A673 (cell line): ENCODE data around the gene TFAP2A. TPM values are rescaled to one million over a fixed set of nuclear protein-coding genes. Genes with fewer than 3 reads are reported as not detected.

Experiments
- BruUV-seq: library from RNA; stranded (reverse); fragments of 400-500 nt; replicated peaks from 2 replicates; lab custom pipeline; 2021; lab: Mats Ljungman, UMichigan
- CTCF ChIA-PET: fragments of 300-600 bp; sonication (Branson Sonifier 250); formaldehyde crosslinking; loops from one replicate; lab custom pipeline; 2022; ENCODE audit warnings: antibody characterized with exemption; lab: Charles Lee
- POLR2A ChIA-PET: fragments of 300-600 bp; sonication (Branson Sonifier 250); formaldehyde crosslinking; loops from one replicate; lab custom pipeline; 2022; ENCODE audit warnings: antibody characterized with exemption; ENCODE audit not compliant: low non-redundant PET; lab: Charles Lee
- DNase-seq: peaks from one replicate; pipeline ENCODE4 v3.0.0-alpha.2; 2015; ENCODE audit warnings: low spot score
- H3K27ac ChIP-seq: fragments of 200-600 bp; sonication (generic); 2 replicates; pipeline ENCODE4 v1.5.1; 2016; ENCODE audit warnings: mixed run types, low read depth, mild to moderate bottlenecking, mixed read lengths, antibody characterized with exemption, low read length; ENCODE audit not compliant: poor library complexity, severe bottlenecking
- H3K27me3 ChIP-seq: fragments of 200-600 bp; sonication (generic); replicated peaks from 2 replicates; pipeline ENCODE4 v1.6.1; 2017; ENCODE audit warnings: mixed run types, low read depth, mild to moderate bottlenecking, mixed read lengths, antibody characterized with exemption, low read length; ENCODE audit not compliant: insufficient read depth, poor library complexity
- H3K36me3 ChIP-seq: fragments of 200-600 bp; sonication (generic); 2 replicates; pipeline ENCODE4 v1.6.1; 2016; ENCODE audit warnings: mixed run types, mild to moderate bottlenecking, mixed read lengths, antibody characterized with exemption, low read length; ENCODE audit not compliant: insufficient read depth, poor library complexity, severe bottlenecking
- H3K4me1 ChIP-seq: fragments of 200-600 bp; sonication (generic); 2 replicates; pipeline ENCODE4 v1.6.1; 2017; ENCODE audit warnings: mixed run types, mild to moderate bottlenecking, mixed read lengths, antibody characterized with exemption, low read length; ENCODE audit not compliant: insufficient read depth, poor library complexity, severe bottlenecking
- H3K4me3 ChIP-seq: fragments of 200-600 bp; sonication (generic); 2 replicates; pipeline ENCODE4 v1.5.1; 2016; ENCODE audit warnings: low read depth, mixed run types, mild to moderate bottlenecking, mixed read lengths, low read length; ENCODE audit not compliant: poor library complexity, severe bottlenecking
- H3K9me3 ChIP-seq: fragments of 200-600 bp; sonication (generic); 2 replicates; pipeline ENCODE4 v1.6.1; 2016; ENCODE audit warnings: mixed run types, low read depth, mild to moderate bottlenecking, mixed read lengths, antibody characterized with exemption, low read length; ENCODE audit not compliant: poor library complexity, severe bottlenecking
- EZH2 ChIP-seq: fragments of 200-600 bp; sonication (generic); IDR thresholded peaks from 2 replicates; pipeline ENCODE4 v1.6.1; 2017; ENCODE audit warnings: borderline replicate concordance, low read depth, mild to moderate bottlenecking, mixed read lengths, antibody characterized with exemption, low read length; ENCODE audit not compliant: poor library complexity, severe bottlenecking
- intact Hi-C: fragments of 100-400 bp; cut with micrococcal nuclease; formaldehyde crosslinking; loops from one replicate; pipeline ENCODE4 v1.10.0; 2022; ENCODE audit not compliant: unreplicated experiment
- total RNA-seq: library from RNA; stranded (reverse); gene quantifications from 2 replicates; pipeline ENCODE4 v1.2.3, GENCODE V29; 2021
- TF ChIP-seq, protein P1 (sequence below): fragments of 300-800, 200-600 bp; sonication (generic); conservative IDR thresholded peaks from 2 replicates; pipeline ENCODE4 v1.5.1; 2017; ENCODE audit warnings: low read depth, mild to moderate bottlenecking, antibody characterized with exemption, low read length, moderate library complexity, mixed read lengths

The TFAP2A gene
- total RNA-seq, 1 experiment from 2014 or later: 19.3 TPM

DNA sequence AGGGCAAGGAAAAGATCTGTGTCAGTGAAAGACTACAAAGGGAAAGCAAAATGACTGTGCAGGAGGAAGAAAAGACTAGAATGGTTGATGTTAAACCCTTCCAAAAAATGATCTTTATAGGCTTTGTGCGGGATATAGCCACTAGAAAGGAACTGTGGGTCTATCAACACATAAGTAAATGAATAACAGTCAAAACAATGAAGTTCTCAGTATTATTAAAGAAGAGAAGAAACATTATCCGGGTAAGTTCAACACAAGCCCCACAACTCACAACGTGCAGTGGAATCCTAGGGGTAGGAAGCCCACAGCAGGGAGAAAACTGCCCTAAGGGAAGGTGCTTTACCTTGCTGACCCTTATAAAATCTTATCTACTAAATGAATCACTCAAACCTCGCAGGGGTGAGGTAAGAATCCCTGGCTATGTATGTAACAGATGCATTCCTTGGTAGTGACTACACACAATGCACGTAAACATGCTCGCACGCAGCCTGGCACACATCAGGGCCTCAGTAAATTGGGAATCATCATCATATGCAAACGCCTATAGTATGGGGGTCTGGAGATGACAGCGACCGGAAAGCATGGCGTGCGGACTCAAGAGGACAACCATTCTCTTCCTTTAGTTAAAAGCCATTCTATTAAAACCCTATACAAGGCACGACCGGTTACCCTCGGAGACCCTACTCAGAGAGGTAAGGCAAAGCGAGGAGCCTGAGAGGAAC is 11.3 kb downstream of the TFAP2A start:
- TF ChIP-seq EZH2: no peak
- TF ChIP-seq, protein P1, sequence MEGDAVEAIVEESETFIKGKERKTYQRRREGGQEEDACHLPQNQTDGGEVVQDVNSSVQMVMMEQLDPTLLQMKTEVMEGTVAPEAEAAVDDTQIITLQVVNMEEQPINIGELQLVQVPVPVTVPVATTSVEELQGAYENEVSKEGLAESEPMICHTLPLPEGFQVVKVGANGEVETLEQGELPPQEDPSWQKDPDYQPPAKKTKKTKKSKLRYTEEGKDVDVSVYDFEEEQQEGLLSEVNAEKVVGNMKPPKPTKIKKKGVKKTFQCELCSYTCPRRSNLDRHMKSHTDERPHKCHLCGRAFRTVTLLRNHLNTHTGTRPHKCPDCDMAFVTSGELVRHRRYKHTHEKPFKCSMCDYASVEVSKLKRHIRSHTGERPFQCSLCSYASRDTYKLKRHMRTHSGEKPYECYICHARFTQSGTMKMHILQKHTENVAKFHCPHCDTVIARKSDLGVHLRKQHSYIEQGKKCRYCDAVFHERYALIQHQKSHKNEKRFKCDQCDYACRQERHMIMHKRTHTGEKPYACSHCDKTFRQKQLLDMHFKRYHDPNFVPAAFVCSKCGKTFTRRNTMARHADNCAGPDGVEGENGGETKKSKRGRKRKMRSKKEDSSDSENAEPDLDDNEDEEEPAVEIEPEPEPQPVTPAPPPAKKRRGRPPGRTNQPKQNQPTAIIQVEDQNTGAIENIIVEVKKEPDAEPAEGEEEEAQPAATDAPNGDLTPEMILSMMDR: no peak
- BruUV-seq: no TSS peak
- DNase-seq: no peak
- Histone ChIP-seq H3K4me1 (peaks cover 78% of the 10 kb centered on the region), H3K4me3 (peak overlapping the region; percentile 57), H3K27ac (peak overlapping the region; percentile 69), H3K36me3 (peaks cover 3% of the 10 kb centered on the region), H3K9me3 (no peaks in the 10 kb centered on the region), H3K27me3 (no peaks in the 10 kb centered on the region)
- intact Hi-C loops: no loop called here
- POLR2A ChIA-PET: interaction anchor here (0.7 kb wide), 1 partner anchor 9 kb away, joined by 3 read pairs; no protein-coding TSS in a partner anchor
- CTCF ChIA-PET: no interaction called here

DNA sequence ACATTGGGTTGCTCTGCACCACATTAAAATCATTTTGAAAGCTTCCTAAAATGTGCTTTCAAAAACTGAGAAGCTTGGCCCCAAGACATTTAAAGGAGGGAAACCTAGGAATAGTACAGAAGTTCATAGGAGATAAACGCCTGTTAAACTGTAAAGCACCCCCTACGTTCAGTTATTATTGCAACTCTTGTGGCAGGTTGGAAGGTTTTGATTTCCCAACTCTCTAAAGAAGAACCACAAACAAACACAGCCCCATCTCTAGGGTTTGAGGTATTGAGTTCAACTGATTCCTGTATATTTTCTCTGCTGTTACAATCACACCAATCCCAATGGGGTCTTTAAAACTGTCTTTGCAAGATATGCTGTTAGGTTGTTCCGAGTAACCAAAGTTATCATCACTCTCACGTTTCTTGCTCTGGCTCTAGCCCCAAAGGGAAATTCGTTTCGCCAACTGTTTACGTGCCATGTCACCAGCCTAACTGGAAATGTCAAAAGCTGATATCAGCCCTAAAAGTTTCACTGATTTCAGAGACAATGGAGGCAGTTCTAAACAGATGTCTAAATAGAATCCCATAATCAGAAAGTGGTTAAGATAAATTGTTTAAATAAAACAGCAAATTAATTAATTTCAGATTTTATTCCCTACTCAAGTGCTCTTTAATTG is 12.1 kb downstream of the TFAP2A start:
- CTCF ChIA-PET: interaction anchor here (0.6 kb wide), 1 partner anchor 26 kb away, joined by 3 read pairs; no protein-coding TSS in a partner anchor

DNA sequence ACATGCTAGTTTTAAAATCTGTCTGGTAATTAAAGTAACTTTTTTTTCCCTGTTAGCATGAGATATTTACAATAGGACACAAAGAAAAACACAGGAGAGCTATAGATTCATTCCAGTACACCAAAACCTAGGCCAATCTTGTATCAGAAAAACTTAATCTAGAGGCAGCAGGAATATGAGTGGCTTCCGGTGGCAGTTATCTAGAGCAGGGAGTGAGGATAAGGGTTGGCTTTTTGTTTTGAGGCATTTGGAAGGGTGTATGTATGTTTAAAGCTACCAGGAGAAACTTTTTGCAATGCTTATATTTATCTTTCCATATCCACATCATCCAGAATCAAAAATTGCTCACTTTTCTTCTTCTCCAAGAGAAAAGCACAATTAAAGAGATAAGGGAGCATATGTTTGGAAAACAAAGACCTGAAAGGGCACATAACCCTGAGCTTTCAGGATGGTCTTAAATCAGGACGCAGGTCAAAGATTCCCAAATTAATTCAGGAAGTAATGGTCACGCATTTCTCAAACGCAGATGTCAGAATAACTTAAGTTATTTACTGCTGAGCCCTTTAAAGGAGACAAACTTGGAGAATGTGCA is 13.1 kb downstream of the TFAP2A start:
- Histone ChIP-seq H3K4me1 (peaks cover 64% of the 10 kb centered on the region), H3K27ac (peak overlapping the region; percentile 69), H3K9me3 (no peaks in the 10 kb centered on the region), H3K36me3 (peaks cover 7% of the 10 kb centered on the region), H3K4me3 (no peak overlapping the region), H3K27me3 (no peaks in the 10 kb centered on the region)
- CTCF ChIA-PET: interaction anchor here (0.6 kb wide), 2 partner anchors 9 to 25 kb away, joined by 3 to 4 read pairs; no protein-coding TSS in a partner anchor
- intact Hi-C loops: no loop called here
- POLR2A ChIA-PET: no interaction called here
- TF ChIP-seq, protein P1: no peak
- no peak for TF ChIP-seq EZH2
- no peak for DNase-seq
- no TSS peak for BruUV-seq

More for the DNA sequence above, 12.1 kb downstream of the TFAP2A start:
- intact Hi-C loops: no loop called here
- Histone ChIP-seq H3K4me3 (peak overlapping the region; percentile 57), H3K4me1 (peaks cover 71% of the 10 kb centered on the region), H3K27me3 (no peaks in the 10 kb centered on the region), H3K36me3 (peaks cover 7% of the 10 kb centered on the region), H3K27ac (peak overlapping the region; percentile 69), H3K9me3 (no peaks in the 10 kb centered on the region)
- no TSS peak for BruUV-seq
- POLR2A ChIA-PET: no interaction called here
- DNase-seq: no peak
- TF ChIP-seq, protein P1: no peak
- TF ChIP-seq EZH2: no peak
